GM12878 (cell line): ENCODE measurements around the gene SHB. TPM values are rescaled to one million over a fixed set of nuclear protein-coding genes. Genes with fewer than 3 reads are reported as not detected.

Experiments
- ATAC-seq: fragments of 200-7000 bp; cut with Tn5 transposase; 3 replicates; pipeline ENCODE4 v1.9.1; 2020; ENCODE audit warnings: mild to moderate bottlenecking, moderate library complexity
- BruUV-seq: library from RNA; stranded (reverse); fragments of 400-500 nt; replicated peaks from 2 replicates; lab custom pipeline; 2021; lab: Mats Ljungman, UMichigan
- CTCF ChIA-PET: fragments of 300-600 bp; sonication (Branson Sonifier 250); formaldehyde crosslinking; extraction: SDS; loops from one replicate; lab custom pipeline; 2021; ENCODE audit warnings: inconsistent platforms; lab: Yijun Ruan, JAX
- POLR2A ChIA-PET: fragments of 350-600 bp; formaldehyde crosslinking; extraction: SDS; loops from one replicate; lab custom pipeline; 2021; ENCODE audit warnings: inconsistent platforms; lab: Charles Lee
- RAD21 ChIA-PET: fragments of 300-600 bp; sonication (Branson Sonifier 250); formaldehyde crosslinking; loops from one replicate; lab custom pipeline; 2023; ENCODE audit warnings: antibody characterized with exemption; ENCODE audit not compliant: unreplicated experiment; lab: Charles Lee
- SMC1A ChIA-PET: fragments of 300-600 bp; sonication (Branson Sonifier 250); formaldehyde crosslinking; loops from one replicate; lab custom pipeline; 2023; ENCODE audit not compliant: unreplicated experiment, uncharacterized antibody; lab: Charles Lee
- DNase-seq: peaks from one replicate; pipeline ENCODE4 v3.0.0-alpha.2; 2011; ENCODE audit warnings: low read depth, low spot score
- FAIRE-seq: peaks from 3 replicates; lab custom pipeline; 2011; peaks lifted over from hg19 to GRCh38; lab: Jason Lieb, UNC
- H2AFZ ChIP-seq: 2 replicates; pipeline ENCODE4 v1.6.0; 2011; ENCODE audit warnings: low read depth, low read length, control low read depth; ENCODE audit not compliant: control insufficient read depth
- H3K27ac ChIP-seq: 2 replicates; pipeline ENCODE4 v1.5.1; 2011; ENCODE audit warnings: control low read depth; ENCODE audit not compliant: control insufficient read depth, insufficient read depth
- H3K27me3 ChIP-seq, 2 experiments: replicated peaks in 1 of 2; 2 replicates each; pipeline versions ENCODE4 v1.6.0 to v1.6.1; 2011; ENCODE audit warnings: low read length in 1 of 2; ENCODE audit not compliant: control insufficient read depth in 2 of 2, insufficient read depth in 2 of 2
- H3K36me3 ChIP-seq, 2 experiments: 2 replicates each; pipeline ENCODE4 v1.5.1; 2011; ENCODE audit warnings: low read length in 1 of 2; ENCODE audit not compliant: control insufficient read depth in 2 of 2, insufficient read depth in 2 of 2
- H3K4me1 ChIP-seq: 2 replicates; pipeline ENCODE4 v1.6.1; 2011; ENCODE audit warnings: mild to moderate bottlenecking, low read length, moderate library complexity, mixed read lengths; ENCODE audit not compliant: control insufficient read depth, insufficient read depth
- H3K4me2 ChIP-seq: 2 replicates; pipeline ENCODE4 v1.6.0; 2011; ENCODE audit warnings: control low read depth; ENCODE audit not compliant: control insufficient read depth, insufficient read depth
- H3K4me3 ChIP-seq: fragments of 200-600 bp; sonication (generic); 2 replicates; pipeline ENCODE4 v1.5.1; 2016
- H3K79me2 ChIP-seq: 2 replicates; pipeline ENCODE4 v1.6.0; 2011; ENCODE audit warnings: low read length; ENCODE audit not compliant: control insufficient read depth, insufficient read depth
- H3K9ac ChIP-seq: 2 replicates; pipeline ENCODE4 v1.8.0; 2011; ENCODE audit warnings: low read length, control low read depth, mixed read lengths; ENCODE audit not compliant: control insufficient read depth, insufficient read depth
- H3K9me3 ChIP-seq: replicated peaks from 3 replicates; pipeline ENCODE4 v1.5.1; 2011; ENCODE audit warnings: mild to moderate bottlenecking, low read length; ENCODE audit not compliant: control insufficient read depth, insufficient read depth
- H4K20me1 ChIP-seq: 2 replicates; pipeline ENCODE4 v1.6.0; 2011; ENCODE audit not compliant: control insufficient read depth, insufficient read depth
- HDAC2 ChIP-seq: fragments of 200-600 bp; sonication (generic); IDR thresholded peaks from 2 replicates; pipeline ENCODE4 v1.6.1; 2017
- PML ChIP-seq: IDR thresholded peaks from 2 replicates; pipeline ENCODE4 v1.6.1; 2012; ENCODE audit warnings: low read length, inconsistent platforms
- RAD21 ChIP-seq: IDR thresholded peaks from 2 replicates; pipeline ENCODE4 v1.6.1; 2011; ENCODE audit warnings: mild to moderate bottlenecking, low read depth, low read length, moderate library complexity; ENCODE audit not compliant: insufficient read depth
- RAD51 ChIP-seq: fragments of 450-650 bp; IDR thresholded peaks from 2 replicates; pipeline ENCODE4 v1.6.1; 2016; ENCODE audit warnings: moderate library complexity, mild to moderate bottlenecking, inconsistent platforms
- RELA ChIP-seq: fragments of 450-650 bp; IDR thresholded peaks from 2 replicates; pipeline ENCODE4 v1.8.0; 2014; ENCODE audit warnings: borderline replicate concordance; ENCODE audit not compliant: partially characterized antibody
- USF1 ChIP-seq: IDR thresholded peaks from 2 replicates; pipeline ENCODE4 v1.6.1; 2011; ENCODE audit warnings: borderline replicate concordance, low read depth, mild to moderate bottlenecking, moderate library complexity, mixed read lengths, low read length; ENCODE audit not compliant: insufficient read depth; ENCODE audit errors: extremely low read length
- ZSCAN29 ChIP-seq: fragments of 450-650 bp; IDR thresholded peaks from 2 replicates; pipeline ENCODE4 v1.6.1; 2017; ENCODE audit warnings: mild to moderate bottlenecking, moderate library complexity
- WGBS: methylation state at CpG from one replicate; pipeline ENCODE4 v1.1.6; 2016; ENCODE audit warnings: low lambda C conversion rate; ENCODE audit not compliant: insufficient replicate concordance, insufficient coverage; ENCODE audit errors: missing lambda C conversion rate; 5-methylcytosine and 5-hydroxymethylcytosine counted together
- in situ Hi-C: fragments of 300-500 bp; cut with MboI; formaldehyde crosslinking; loops from 9 replicates; pipeline ENCODE4 v1.14.3; 2018; ENCODE audit warnings: mixed read lengths
- intact Hi-C: fragments of 100-400 bp; cut with micrococcal nuclease; formaldehyde crosslinking; loops from one replicate; pipeline ENCODE4 v1.14.2; 2022; ENCODE audit not compliant: unreplicated experiment
- polyA plus RNA-seq, 11 experiments: library from polyadenylated mRNA; depleted of rRNA in 4 of 11; unstranded in 6 of 11; stranded (reverse) in 5 of 11; fragments of >200 nt; fragmentation: Nextera tagmentation in 4 of 11; fragmentation: Illumina TruSeq in 1 of 11; extraction: Ambion mirVana in 4 of 11; extraction: Trizol in 1 of 11; gene quantifications; 1 replicate in 1 of 11; 2 replicates in 10 of 11; pipeline versions ENCODE4 v1.2.1 to v1.2.3, GENCODE V29; 2011 to 2016; ENCODE audit warnings: inconsistent platforms in 2 of 11, missing spikeins in 2 of 11, low read depth in 1 of 11
- total RNA-seq, 4 experiments: library from RNA; depleted of rRNA in 3 of 4; stranded (reverse); fragments of >200 nt in 3 of 4; fragmentation: Illumina TruSeq in 1 of 4; extraction: Trizol in 1 of 4; gene quantifications; 2 replicates each; pipeline versions ENCODE4 v1.2.1 to v1.2.3, GENCODE V29; 2013 to 2021
- TF ChIP-seq, protein P1 (sequence below): fragments of 450-650 bp; IDR thresholded peaks from 2 replicates; pipeline ENCODE4 v1.6.1; 2018; ENCODE audit warnings: mild to moderate bottlenecking, low read depth, moderate library complexity; ENCODE audit not compliant: partially characterized antibody
- TF ChIP-seq, protein P2 (sequence below): IDR thresholded peaks from 2 replicates; pipeline ENCODE4 v1.6.1; 2011; ENCODE audit warnings: low read depth, low read length, improper control_type of control experiment, borderline replicate concordance
- TF ChIP-seq, protein P3 (sequence below): fragments of 450-650 bp; IDR thresholded peaks from 2 replicates; pipeline ENCODE4 v1.6.1; 2017; ENCODE audit warnings: mild to moderate bottlenecking, moderate library complexity

Gene SHB
- total and polyA plus RNA-seq, 10 of the 15 experiments (the other 5 are each of a cell fraction or from before 2014, with no cell fraction given), result 0.29 to 6.2 (median 1.3) TPM

GRCh38 chr9:38000735-38001134, 68.3 kb downstream of the SHB start:
- BruUV-seq, result no TSS peak
- no peaks in the 10 kb centered on the region for H3K27me3 ChIP-seq
- peak overlapping the region; percentile 7; the same call in 1 of the 2 replicates for H3K4me2 ChIP-seq
- FAIRE-seq (no peak), DNase-seq (peak; percentile 51), ATAC-seq (peak; percentile 84)
- H4K20me1 ChIP-seq, result no peaks in the 10 kb centered on the region
- ChIA-PET SMC1A (no interaction called here), POLR2A (no interaction called here), CTCF (no interaction called here), RAD21 (interaction anchor here (1.3 kb wide), 1 partner anchor 46 kb away, joined by 3 read pairs; no protein-coding TSS in a partner anchor)
- 47% methylated on average over 5 of the region's 5 CpGs for WGBS
- H3K9me3 ChIP-seq, result no peaks in the 10 kb centered on the region
- TF ChIP-seq RAD21 (no peak), USF1 (peak; percentile 17), ZSCAN29 (no peak), HDAC2 (no peak), PML (no peak), RAD51 (peak; percentile 76), RELA (peak; percentile 17)
- TF ChIP-seq, protein P1, sequence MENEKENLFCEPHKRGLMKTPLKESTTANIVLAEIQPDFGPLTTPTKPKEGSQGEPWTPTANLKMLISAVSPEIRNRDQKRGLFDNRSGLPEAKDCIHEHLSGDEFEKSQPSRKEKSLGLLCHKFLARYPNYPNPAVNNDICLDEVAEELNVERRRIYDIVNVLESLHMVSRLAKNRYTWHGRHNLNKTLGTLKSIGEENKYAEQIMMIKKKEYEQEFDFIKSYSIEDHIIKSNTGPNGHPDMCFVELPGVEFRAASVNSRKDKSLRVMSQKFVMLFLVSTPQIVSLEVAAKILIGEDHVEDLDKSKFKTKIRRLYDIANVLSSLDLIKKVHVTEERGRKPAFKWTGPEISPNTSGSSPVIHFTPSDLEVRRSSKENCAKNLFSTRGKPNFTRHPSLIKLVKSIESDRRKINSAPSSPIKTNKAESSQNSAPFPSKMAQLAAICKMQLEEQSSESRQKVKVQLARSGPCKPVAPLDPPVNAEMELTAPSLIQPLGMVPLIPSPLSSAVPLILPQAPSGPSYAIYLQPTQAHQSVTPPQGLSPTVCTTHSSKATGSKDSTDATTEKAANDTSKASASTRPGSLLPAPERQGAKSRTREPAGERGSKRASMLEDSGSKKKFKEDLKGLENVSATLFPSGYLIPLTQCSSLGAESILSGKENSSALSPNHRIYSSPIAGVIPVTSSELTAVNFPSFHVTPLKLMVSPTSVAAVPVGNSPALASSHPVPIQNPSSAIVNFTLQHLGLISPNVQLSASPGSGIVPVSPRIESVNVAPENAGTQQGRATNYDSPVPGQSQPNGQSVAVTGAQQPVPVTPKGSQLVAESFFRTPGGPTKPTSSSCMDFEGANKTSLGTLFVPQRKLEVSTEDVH, result no peak
- TF ChIP-seq, protein P2, sequence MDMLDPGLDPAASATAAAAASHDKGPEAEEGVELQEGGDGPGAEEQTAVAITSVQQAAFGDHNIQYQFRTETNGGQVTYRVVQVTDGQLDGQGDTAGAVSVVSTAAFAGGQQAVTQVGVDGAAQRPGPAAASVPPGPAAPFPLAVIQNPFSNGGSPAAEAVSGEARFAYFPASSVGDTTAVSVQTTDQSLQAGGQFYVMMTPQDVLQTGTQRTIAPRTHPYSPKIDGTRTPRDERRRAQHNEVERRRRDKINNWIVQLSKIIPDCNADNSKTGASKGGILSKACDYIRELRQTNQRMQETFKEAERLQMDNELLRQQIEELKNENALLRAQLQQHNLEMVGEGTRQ, result peak; percentile 47
- TF ChIP-seq, protein P3, sequence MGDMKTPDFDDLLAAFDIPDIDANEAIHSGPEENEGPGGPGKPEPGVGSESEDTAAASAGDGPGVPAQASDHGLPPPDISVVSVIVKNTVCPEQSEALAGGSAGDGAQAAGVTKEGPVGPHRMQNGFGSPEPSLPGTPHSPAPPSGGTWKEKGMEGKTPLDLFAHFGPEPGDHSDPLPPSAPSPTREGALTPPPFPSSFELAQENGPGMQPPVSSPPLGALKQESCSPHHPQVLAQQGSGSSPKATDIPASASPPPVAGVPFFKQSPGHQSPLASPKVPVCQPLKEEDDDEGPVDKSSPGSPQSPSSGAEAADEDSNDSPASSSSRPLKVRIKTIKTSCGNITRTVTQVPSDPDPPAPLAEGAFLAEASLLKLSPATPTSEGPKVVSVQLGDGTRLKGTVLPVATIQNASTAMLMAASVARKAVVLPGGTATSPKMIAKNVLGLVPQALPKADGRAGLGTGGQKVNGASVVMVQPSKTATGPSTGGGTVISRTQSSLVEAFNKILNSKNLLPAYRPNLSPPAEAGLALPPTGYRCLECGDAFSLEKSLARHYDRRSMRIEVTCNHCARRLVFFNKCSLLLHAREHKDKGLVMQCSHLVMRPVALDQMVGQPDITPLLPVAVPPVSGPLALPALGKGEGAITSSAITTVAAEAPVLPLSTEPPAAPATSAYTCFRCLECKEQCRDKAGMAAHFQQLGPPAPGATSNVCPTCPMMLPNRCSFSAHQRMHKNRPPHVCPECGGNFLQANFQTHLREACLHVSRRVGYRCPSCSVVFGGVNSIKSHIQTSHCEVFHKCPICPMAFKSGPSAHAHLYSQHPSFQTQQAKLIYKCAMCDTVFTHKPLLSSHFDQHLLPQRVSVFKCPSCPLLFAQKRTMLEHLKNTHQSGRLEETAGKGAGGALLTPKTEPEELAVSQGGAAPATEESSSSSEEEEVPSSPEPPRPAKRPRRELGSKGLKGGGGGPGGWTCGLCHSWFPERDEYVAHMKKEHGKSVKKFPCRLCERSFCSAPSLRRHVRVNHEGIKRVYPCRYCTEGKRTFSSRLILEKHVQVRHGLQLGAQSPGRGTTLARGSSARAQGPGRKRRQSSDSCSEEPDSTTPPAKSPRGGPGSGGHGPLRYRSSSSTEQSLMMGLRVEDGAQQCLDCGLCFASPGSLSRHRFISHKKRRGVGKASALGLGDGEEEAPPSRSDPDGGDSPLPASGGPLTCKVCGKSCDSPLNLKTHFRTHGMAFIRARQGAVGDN, result peak; percentile 70; the same call in 1 of the 2 replicates
- H3K4me1 ChIP-seq, result peaks cover 28% of the 10 kb centered on the region
- H2AFZ ChIP-seq, result peak overlapping the region; percentile 18; the same call in 1 of the 2 replicates
- no peak overlapping the region for H3K27ac ChIP-seq
- intact Hi-C loops, result no loop called here
- in situ Hi-C loops, result loop anchor here (25.0 kb wide), 1 partner anchor 513 kb away; the partner anchor contains the start of gene POLR1E
- H3K79me2 ChIP-seq, result no peaks in the 10 kb centered on the region
- H3K4me3 ChIP-seq, result no peak overlapping the region
- H3K36me3 ChIP-seq, result no peaks in the 10 kb centered on the region
- H3K9ac ChIP-seq, result no peak overlapping the region
